SK-N-SH treated with all-trans-retinoic acid at 6 μM for 48 hours (cell line): ENCODE data around the gene MT1G.

Source experiments
- BACH2 ChIP-seq: fragments of 250-450 bp; sonication (Bioruptor Pico); IDR thresholded peaks from 2 replicates; pipeline ENCODE4 v1.9.0; 2021; ENCODE audit warnings: mild to moderate bottlenecking, borderline replicate concordance
- ZFP30 ChIP-seq: fragments of 450-650 bp; formaldehyde crosslinking; IDR thresholded peaks from 2 replicates; pipeline ENCODE4 v1.5.0; 2022; ENCODE audit warnings: mild to moderate bottlenecking, moderate library complexity
- ZNF565 ChIP-seq: fragments of 450-650 bp; formaldehyde crosslinking; conservative IDR thresholded peaks from 2 replicates; pipeline ENCODE4 v1.5.0; 2020; ENCODE audit warnings: low read depth, mild to moderate bottlenecking, moderate library complexity
- ZNF8 ChIP-seq: fragments of 450-650 bp; formaldehyde crosslinking; IDR thresholded peaks from 2 replicates; pipeline ENCODE4 v1.5.0; 2020; ENCODE audit warnings: mild to moderate bottlenecking, moderate library complexity
- TF ChIP-seq, protein P1 (sequence below): fragments of 250-450 bp; sonication (Bioruptor Pico); IDR thresholded peaks from 2 replicates; pipeline ENCODE4 v1.5.1; 2020; ENCODE audit warnings: low read depth, mild to moderate bottlenecking, moderate library complexity
- TF ChIP-seq, protein P2 (sequence below): fragments of 250-450 bp; sonication (Bioruptor Pico); IDR thresholded peaks from 2 replicates; pipeline ENCODE4 v1.8.0; 2020; ENCODE audit warnings: mild to moderate bottlenecking, moderate library complexity, borderline replicate concordance

DNA sequence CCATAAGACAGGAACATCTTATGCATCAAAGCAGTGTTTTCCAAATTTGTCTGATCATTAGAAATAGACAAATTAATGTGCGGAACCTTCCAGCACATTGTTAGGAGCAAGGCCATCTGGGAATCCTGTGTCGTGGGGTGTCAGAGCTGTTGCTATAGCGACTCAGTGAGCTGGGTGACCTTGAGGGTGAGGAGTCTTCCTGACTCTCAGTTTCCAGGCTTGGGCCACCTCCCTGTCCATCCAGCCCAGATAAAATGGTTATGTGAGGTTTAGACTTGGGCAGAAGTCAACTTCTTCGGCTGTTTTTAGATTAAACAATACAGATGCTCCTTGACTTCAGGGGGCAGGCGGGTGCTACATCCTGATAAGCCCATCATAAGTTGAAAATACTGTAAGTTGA is 35.0 kb upstream of the MT1G start:
- TF ChIP-seq, protein P1, sequence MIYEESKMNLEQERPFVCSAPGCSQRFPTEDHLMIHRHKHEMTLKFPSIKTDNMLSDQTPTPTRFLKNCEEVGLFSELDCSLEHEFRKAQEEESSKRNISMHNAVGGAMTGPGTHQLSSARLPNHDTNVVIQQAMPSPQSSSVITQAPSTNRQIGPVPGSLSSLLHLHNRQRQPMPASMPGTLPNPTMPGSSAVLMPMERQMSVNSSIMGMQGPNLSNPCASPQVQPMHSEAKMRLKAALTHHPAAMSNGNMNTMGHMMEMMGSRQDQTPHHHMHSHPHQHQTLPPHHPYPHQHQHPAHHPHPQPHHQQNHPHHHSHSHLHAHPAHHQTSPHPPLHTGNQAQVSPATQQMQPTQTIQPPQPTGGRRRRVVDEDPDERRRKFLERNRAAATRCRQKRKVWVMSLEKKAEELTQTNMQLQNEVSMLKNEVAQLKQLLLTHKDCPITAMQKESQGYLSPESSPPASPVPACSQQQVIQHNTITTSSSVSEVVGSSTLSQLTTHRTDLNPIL (CRISPR knock-in tag), result no peak
- TF ChIP-seq, protein P2, sequence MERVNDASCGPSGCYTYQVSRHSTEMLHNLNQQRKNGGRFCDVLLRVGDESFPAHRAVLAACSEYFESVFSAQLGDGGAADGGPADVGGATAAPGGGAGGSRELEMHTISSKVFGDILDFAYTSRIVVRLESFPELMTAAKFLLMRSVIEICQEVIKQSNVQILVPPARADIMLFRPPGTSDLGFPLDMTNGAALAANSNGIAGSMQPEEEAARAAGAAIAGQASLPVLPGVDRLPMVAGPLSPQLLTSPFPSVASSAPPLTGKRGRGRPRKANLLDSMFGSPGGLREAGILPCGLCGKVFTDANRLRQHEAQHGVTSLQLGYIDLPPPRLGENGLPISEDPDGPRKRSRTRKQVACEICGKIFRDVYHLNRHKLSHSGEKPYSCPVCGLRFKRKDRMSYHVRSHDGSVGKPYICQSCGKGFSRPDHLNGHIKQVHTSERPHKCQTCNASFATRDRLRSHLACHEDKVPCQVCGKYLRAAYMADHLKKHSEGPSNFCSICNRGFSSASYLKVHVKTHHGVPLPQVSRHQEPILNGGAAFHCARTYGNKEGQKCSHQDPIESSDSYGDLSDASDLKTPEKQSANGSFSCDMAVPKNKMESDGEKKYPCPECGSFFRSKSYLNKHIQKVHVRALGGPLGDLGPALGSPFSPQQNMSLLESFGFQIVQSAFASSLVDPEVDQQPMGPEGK, result no peak
- no peak for TF ChIP-seq ZNF8
- TF ChIP-seq ZFP30 (CRISPR knock-in tag), result no peak
- no peak for TF ChIP-seq ZNF565 (CRISPR knock-in tag)
- no peak for TF ChIP-seq BACH2 (CRISPR knock-in tag)
